Metanephros (tissue), 2 donors: ENCODE measurements around the gene UTP3. TPM values are rescaled to one million over a fixed set of nuclear protein-coding genes. Genes with fewer than 3 reads are reported as not detected.

Experiments used
- small RNA-seq: library from RNA; depleted of rRNA; stranded (forward); fragments of <200 nt; gene quantifications from one replicate; pipeline ENCODE3, GENCODE V24; 2014; ENCODE audit warnings: low replicate concordance
- total RNA-seq: library from RNA; depleted of rRNA; stranded (reverse); fragments of >200 nt; gene quantifications from one replicate; pipeline ENCODE4 v1.2.3, GENCODE V29; 2014

Gene UTP3
- 15.3 TPM for total RNA-seq

GRCh38 chr4:70687821-70688794 is at the start of gene UTP3:
TSS of gene UTP3 (plus strand) at chr4:70688532. CDS start at chr4:70688678, 146 bp downstream.

GRCh38 chr4:70666369-70666768 is 22.0 kb upstream of the UTP3 start, which contains the start of gene JCHAIN:
TSS of gene JCHAIN (minus strand) at chr4:70666508. CDS start at chr4:70666490, 18 bp downstream.

GRCh38 chr4:70721747-70722146 is 33.4 kb downstream of the UTP3 start, which contains the start of gene RUFY3:
TSS of gene RUFY3 (plus strand) at chr4:70721964. CDS start at chr4:70722574, 610 bp downstream.

Small RNA genes within 50 kb of the gene (small RNA-seq; reads per million reads assigned to genes)
- gene RNU6-520P = not detected
- not detected for gene RNU6-784P

Other genes starting within 250 kb of the UTP3 start
- gene MUC7, start 216.3 kb upstream of the UTP3 start, total RNA-seq = not detected
- gene AMTN, start 170.0 kb upstream of the UTP3 start, total RNA-seq = not detected
- gene AMBN, start 96.3 kb upstream of the UTP3 start, total RNA-seq = 0.47 TPM
- 4.8 TPM for gene ENAM, start 59.8 kb upstream of the UTP3 start, total RNA-seq
- 5.1 TPM for gene JCHAIN, start 22.0 kb upstream of the UTP3 start, total RNA-seq
- 96.9 TPM for gene RUFY3, start 33.4 kb downstream of the UTP3 start, total RNA-seq
- gene GRSF1, start 151.4 kb downstream of the UTP3 start, total RNA-seq = 51.5 TPM
- gene MOB1B, start 213.8 kb downstream of the UTP3 start, total RNA-seq = 38.1 TPM